HG02610 (cell line): Measurements from ENCODE around the gene ICA1L.

ENCODE experiments used
- ATAC-seq: cut with Tn5 transposase; IDR thresholded peaks from one replicate; pipeline ENCODE4 v1.9.1; 2021; ENCODE audit warnings: mild to moderate bottlenecking, moderate library complexity; ENCODE audit not compliant: unreplicated experiment

The ICA1L gene

DNA sequence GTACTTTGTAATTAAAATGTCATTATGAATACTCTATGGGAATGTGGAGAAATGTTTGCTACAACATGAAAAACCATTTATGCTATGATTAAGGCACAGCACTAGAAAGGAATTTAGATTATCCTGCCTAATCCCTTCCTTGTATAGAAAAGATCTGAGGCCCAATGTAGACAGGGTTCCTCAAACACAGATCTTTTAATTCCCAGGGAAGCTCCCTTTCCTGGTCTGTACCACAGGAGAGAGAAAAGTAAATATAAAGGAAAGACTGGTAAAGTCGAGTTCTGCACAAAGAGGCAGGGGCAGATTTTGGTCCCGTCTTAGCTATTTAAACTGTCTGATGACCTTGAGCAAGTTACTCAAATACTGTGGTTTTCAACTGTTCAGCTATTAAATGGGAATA, 84.7 kb downstream of the ICA1L start:
- ATAC-seq, result no peak

DNA sequence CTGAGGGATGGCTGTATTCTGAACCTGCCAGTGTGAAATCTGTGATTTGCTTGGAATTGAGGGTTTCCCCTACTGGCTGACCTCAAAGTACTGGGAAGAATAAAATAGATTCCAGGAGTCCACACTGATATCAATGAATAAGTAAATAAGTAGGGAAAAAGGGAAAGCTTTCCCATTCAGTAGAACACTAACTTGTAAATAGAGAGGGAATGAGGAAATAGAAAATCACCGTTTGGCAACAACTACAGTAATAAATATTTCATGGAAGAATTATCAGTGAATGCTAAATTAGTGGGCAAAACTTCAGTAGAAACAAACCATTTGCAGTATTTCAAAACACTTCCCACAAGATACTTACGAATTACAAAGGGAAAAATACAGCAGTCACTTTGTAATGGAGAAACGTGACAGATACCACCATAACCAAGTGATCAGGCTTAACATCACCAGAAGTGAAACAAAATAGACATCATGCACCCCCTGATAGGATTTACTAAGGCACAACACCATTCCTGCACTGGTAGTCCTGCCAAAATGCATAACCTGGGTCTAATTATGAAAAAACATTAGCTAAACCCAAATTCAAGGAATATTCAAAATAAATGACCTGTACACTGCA, 88.5 kb downstream of the ICA1L start:
- no peak for ATAC-seq

DNA sequence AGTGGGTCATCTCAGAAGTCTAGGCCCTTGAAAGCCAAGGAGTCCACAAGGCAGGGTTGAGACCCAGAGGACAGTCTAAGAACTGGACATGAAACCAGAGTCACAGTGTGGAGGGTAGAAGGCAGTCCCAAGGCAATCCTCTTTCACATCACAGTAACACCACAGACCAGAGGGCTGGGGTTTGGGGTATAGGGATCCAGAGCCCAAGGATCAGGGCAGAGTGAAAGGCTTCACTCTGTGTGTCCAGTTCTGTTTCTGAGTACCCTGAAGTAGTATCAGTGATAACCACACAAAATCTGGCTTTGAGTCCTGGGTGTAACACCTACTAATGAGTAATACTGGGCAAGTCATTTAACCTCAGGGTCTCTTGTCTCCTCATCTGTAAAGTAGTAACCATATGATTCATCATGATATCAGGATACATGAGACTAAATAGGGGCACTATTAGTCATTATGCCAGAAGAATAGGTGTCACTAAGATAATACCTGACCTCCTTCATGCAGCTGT, 91.0 kb downstream of the ICA1L start:
- peak; percentile 98 for ATAC-seq

DNA sequence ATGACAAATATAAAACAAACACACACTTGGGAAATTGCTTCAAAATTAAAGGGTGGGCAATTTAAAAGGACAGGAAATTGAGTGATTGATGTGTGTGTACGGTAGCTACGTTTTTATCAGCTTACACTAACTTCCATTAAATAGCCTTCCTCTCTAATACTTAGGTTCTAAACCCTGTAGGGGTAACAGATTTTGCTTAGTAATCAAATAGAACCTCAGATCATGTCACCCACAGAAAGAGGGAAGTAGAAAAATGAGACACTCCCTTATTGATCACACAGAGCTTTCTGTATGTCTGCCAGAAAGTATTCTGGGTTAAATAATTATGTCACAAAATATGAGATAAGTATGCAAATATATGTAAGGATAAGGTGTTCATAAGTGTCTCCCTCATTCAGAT, 93.3 kb downstream of the ICA1L start:
- ATAC-seq, result no peak

DNA sequence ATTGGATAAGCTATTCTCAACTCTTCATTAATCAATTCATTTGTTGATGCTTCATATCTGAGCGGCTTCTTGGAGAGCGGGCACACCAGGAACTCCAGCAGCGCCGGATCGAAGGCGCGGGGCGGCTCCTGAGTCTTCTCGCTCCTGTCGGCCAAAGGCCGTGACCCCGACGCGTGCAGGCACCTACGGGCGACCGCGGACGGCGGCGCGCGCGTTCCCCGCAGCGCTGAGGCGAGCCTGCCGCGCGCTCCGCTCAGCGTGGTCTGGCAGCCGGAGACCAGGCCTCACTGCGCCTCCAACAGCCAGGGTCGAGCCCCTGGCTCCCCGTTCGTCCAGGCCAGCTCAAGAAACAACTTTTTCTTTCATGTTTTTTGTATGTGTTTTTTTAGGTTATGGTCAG, 97.5 kb downstream of the ICA1L start:
- ATAC-seq, result no peak

DNA sequence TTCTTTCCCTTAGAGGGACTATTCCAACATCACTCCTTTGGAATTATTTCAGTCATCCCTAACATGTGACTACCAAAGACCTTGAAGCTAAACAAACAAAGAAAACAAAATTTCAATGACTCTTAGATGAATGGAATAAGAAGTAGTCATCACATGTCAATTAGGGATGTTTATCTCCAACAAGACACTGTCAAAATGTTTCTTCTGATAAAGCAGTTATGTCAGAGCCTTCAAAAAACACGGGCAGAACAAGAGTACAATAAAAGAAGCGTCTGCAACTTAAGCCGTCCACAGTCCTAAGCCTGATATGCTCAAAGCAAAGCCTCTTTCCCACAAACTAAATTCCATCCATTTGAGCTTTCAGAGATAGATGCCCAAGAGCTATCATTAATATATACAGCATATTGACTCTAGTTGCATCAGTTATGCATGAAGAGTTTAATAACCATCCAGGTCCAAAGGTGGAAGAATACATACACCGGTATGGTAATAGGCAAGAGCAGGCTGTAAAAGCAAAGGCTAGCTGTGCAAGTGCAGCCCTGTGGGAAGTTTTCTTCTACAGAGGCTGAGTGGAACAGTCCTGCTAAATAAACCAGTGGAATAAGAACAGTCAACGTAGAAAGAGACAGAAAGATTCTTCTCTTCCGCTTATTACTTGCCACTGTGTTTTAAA, 98.1 kb downstream of the ICA1L start:
- no peak for ATAC-seq

DNA sequence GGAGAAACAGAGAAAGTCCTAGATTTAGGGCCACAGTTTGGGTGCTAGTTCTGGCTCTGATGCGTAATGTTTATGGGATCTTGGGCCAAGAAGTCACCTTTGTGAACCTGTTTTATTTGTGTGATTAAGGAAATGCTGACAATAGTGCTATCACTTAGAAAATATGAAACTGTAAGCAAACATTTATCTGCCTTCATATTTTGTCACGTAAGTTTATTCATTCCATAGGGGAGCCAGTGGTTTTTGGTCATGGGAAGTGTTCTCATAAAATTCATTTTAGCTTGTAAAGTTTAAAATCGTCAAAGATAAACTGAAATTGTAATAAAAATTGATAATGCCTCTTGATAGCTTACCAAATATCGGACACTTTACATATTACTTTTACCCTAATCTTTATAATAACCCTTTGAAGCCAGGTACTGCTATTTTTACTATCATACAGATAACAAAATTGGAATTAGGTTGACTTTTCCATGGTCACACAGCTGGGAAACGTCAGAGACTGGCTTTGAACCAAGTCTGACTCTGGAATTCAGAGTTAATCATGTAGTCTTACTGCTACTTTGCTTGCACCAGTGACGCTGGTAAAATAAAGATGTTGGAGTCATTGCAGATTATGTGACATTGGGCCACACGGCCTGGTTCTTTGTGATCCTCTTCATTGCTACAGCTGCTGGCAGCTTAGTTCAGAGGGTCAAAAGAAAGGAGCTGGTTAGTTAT, 99.7 kb downstream of the ICA1L start:
- no peak for ATAC-seq

DNA sequence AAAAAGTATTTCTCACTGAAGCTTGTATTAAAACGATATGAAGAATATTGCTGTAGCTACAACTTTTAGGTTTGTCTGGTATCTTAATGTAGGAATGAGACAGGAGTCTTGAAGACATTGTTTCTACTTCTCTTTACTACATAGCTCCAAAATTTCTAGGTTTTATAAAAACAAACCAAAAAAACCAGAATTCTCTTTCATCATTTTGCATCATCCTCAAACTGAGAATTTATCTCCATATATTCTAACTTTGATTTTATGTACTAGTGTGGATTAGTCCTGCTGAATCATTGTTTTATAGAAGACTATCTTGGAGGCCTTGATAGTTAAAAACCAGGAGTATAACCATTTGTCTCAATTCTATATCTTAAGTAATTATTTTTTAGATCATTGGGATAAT, 100.2 kb downstream of the ICA1L start:
- no peak for ATAC-seq

DNA sequence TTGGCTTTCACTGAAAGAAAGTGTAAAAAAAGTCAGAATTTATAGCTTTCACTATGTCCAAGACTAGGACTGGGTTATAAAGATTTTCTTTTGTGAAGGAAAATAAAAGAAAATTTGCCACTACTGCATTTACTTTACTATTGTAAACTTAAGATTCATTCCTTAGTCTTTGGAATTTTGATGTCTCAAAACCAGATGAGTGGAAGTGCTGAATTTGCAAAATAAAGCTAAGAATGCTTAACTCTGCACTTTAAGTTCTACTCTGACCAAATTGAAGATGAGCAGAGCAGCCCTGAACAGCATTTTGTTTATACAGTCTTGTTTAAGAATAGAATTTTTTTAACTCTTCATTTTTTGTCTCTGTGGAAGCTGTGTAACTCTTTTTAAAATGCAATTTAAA, 102.4 kb downstream of the ICA1L start:
- no peak for ATAC-seq

DNA sequence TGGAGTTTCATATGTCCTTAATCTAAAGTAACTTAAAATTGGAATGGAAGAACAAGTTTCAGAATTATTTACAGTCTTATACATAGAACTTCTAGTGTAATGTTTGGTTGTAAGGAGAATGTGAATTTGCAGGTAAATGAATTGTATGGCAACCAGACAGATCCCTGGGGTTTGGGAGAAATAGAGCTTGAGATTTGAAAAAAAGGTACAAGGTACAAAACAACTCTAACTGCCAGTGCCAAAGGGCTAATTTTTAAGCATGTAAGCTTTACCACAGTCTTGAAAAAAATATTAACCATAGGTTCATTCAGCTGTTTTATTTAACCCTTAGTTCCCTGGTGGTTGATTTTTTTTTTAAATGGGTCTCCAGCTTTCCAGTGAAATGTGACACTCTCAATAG, 103.3 kb downstream of the ICA1L start:
- no peak for ATAC-seq

DNA sequence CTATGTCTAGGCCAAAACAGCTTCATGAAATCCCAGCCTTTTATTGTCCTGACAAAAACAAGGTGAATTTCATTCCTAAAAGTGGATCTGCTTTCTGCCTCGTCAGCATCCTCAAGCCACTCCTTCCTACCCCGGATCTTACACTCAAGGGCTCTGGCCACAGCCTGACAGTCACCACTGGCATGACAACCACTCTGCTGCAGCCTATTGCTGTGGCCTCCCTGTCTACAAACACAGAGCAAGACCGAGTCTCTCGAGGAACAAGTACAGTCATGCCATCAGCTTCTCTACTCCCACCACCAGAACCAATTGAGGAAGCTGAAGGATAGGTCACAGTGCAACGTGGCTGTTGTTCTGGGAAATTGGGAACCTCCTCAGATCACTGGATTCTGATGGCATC, 106.1 kb downstream of the ICA1L start:
- ATAC-seq, result no peak

DNA sequence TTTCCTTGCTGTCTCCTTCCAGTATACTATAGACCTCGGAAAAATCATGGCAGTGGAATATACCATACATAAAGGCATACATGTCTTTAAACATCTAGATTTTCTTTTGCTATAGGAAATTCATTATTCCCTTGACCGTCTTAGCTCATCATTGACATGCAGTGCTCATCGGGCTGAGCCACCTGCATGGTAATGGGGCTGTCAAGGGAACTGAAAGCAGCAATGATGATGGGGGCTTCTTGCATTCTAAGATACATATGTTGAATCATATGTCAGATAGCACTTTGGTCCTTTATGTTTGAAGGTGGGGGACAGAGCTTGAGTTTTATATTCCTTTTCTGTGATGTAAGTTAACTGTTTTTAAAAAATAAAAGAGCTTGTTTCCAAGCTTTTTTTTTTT, 106.6 kb downstream of the ICA1L start:
- no peak for ATAC-seq

DNA sequence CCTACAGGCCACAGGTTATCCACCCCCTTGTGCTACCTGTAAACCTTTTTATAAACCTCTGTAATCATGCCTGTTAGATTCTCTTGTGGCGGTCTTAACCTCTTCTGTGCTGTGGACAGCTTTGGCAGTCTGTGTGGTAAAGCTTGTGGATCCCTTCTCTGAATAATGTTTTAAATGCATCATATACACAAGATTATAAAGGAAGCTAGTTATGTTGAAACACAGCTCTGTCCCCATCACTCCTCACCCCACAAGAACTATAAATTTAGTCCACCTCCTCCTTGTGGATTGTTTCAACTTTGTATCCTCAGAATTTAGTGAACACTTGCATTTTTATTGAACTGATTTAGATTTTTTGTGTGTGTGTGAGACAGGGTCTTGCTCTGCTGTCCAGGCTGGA, 107.7 kb downstream of the ICA1L start:
- ATAC-seq, result no peak

DNA sequence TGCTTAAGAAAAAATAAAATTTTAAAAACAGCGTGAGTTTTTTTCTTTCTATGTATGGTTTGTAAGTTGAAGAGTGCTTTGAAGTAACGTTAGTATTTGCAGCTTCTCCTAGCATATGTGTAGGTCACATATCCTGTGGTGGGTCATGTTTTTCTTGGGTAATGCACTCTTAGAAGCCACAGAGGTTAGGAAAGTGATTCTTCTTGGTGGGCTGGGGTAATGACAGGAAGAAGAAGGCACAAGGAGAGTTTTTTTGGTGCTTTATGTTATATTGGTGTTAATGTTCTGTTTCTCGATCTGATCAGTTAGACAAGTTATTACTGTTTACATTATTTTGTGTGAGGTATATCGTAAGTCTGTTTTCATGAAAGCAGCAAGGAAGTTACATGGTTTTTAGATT, 109.0 kb downstream of the ICA1L start:
- no peak for ATAC-seq

DNA sequence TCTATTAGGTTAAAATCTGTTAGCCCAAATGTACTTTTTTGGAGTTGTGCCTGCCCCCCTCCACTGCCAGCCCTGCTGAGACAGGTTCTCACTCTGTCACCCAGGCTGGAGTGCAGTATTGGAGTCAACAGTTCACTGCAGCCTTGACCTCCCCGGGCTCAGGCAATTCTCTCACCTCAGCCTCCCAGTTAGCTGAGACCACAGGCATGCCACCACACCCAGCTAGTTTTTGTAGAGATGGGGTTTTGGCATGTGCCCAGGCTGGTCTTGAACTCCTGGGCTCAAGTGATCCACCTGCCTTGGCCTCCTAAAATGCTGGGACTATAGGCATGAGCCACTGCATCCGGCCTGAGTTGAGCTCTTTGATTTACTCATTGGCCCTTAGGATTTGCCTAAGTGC, 110.7 kb downstream of the ICA1L start:
- no peak for ATAC-seq

DNA sequence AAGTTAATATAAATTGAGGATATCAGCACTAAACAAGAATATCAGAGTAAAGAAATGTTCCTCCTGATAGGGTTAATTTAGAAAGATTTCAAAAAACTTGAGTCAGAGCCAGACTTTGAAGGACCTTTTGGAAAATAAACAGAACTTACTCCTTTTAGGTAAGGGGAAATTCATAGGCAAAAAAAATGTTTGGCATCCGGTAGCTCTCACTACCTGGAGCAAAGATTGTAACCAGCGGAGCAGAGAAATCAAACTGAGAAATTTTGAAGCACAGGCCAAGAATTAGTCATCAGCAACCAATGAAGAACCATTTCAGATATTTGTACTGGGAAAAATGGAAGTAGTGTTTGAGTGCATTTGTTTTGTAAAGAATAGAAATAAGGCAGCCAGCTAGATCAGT, 113.0 kb downstream of the ICA1L start:
- ATAC-seq, result no peak

DNA sequence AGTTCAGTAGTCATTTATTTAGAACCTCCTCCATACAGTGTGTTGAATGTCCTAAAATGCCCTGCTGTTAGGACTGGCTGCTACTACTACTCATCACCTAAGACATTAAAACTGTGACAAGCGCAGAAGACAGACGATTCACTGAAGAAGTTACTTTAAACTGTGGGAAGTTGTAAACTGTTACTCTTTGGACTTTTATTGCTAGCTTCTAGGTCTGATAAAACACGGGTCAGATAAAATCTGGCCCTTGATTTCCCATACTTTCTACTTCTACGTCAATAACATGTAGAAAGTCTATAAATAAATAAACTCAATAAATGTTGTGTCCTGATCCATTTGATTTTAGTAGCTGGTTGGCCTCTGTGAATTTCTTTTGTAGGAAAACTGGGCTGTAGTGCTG, 113.4 kb downstream of the ICA1L start:
- ATAC-seq, result no peak

DNA sequence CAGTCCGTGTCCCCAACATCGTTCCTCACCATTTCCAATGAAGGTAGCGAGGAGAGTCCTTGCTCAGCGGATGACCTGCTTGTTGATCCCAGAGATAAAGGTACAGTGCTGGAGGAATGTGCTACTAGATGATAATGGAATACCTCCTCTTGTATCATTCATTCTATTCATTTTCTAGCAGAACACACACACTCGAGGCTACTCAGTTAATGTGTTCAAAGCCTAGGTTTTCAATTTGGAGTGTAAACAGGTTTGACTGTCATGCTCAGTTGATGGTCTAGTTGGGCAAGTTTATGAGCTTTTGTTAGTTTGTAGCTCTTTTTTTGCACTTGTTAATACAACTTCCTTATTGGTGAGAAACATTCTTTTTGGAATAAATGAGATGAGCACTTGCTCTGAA, 114.2 kb downstream of the ICA1L start:
- ATAC-seq, result no peak

DNA sequence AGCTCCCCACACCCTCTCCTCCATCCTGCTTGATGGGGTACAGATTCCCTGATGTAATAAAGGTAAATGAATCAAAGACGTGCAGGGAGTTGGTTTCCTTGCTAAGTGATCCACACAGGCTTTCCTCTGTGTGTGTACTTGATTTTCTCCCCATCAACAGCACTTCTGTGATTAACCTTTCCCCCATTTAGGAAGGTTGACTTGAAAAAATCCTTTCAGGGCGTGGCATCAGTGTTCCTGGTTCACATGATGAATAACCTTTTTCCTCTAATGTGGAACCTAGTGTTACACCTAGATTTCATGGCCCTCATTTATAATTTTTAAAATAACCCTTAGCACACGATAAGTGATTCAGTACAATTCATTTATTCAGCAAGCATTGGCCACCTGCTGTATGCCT, 115.0 kb downstream of the ICA1L start:
- ATAC-seq, result no peak

DNA sequence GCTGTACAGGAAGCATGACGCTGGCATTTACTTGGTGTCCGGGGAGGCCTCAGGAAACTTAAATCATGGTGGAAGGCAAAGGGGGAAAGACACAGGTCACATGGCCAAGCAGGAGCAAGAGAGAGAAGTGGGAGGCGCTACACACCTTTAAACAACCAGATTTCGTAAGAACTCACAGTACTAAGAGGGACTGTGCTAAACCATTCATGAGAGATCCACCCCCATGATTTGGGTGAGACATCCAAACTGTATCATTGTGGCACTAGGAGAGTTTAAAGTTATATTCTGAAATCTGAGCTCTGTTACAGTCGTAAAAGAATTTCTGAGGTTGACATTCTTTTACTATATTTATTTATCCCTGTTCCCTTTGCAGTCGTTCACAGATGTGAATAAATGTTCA, 116.6 kb downstream of the ICA1L start:
- no peak for ATAC-seq

DNA sequence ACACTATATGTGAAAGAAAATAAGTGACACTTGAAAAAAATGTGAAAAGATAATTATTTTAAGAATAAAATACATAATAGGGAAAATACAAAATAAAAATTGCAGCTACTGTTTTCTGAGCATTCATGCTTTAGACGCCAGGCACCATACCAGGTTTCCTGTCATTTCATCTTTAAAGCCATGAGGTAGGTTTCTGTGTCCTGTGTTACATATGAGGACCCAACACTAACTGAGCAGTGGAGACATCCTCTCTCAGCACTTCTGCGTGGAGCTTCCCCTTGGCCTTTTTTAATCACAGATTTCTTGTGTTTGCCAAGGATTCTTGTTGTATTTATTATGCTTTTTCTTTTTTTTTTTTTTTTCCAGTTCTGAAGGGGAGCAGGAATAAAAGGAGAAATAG, 119.5 kb downstream of the ICA1L start:
- ATAC-seq, result no peak

DNA sequence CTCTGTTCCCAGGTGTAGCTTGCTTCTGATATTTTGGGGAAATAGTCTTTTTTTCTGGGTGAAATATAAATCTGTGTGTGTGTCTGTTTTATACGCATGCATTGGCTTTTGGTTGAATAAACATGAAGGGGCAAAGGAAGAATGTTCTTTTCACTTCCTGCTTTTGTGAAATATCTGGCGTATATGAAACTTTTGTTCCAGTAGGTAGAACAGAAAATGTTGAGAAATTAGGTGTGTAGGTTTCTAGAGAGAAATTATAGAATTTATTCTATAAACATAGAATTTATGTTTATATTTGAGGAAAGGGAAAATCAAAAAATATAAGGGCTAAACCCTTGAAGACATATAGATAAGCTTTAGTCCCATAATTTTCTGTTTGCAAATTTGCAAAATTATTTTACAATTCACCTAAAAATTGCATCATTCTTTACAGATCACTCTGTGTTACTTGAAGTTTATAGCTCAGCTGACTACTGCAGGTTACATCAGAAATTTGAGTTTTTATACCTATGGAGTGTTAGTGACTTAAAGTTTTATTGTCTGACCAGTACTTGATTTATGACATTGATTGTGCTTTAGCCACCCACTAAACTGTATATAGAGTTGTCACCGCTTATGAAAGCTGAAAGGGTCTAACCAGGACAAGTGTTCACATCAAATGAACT, 120.7 kb downstream of the ICA1L start:
- no peak for ATAC-seq
